ENCODE data around the gene SULT1A2. TPM values are rescaled to one million over a fixed set of nuclear protein-coding genes. Genes with fewer than 3 reads are reported as not detected.
"Not testable (repeated sequence)": the region's sequence is repeated elsewhere in the genome, so short reads cannot be mapped to it uniquely, and the experiment has no call there.

The SULT1A2 gene
- total RNA-seq, 1 donor: not detected

- no peak for DNase-seq (ENCODE audit: insufficient read length, low spot score, missing footprints)
- Histone ChIP-seq H3K4me3 (ENCODE audit: insufficient read depth, low read length) (no peak overlapping the region), H3K36me3 (ENCODE audit: insufficient read depth, low read length) (no peaks in the 10 kb centered on the region), H3K4me1 (ENCODE audit: insufficient read depth, low read length) (peaks cover 5% of the 10 kb centered on the region), H3K27ac (ENCODE audit: low read depth, low read length) (no peak overlapping the region), H4K20me1 (ENCODE audit: insufficient read depth, low read length) (no peaks in the 10 kb centered on the region), H2AFZ (ENCODE audit: low read length) (no peak overlapping the region), H3K27me3 (ENCODE audit: insufficient read depth, low read length) (no peaks in the 10 kb centered on the region), H3K79me2 (ENCODE audit: insufficient read depth, low read length) (peaks cover 6% of the 10 kb centered on the region), H3K9me3 (ENCODE audit: low read depth, low read length) (peaks cover 4% of the 10 kb centered on the region), H3K4me2 (ENCODE audit: insufficient read depth, low read length) (peak overlapping the region; percentile 34)
- TF ChIP-seq CTCF (IDR thresholded peaks at IDR 0.05; ENCODE audit: extremely low read depth, low read depth, low read length): no peak
Measured at GRCh38 chr16:28569021-28569420, 27.8 kb downstream of the SULT1A2 start.

- Histone ChIP-seq H3K36me3 (ENCODE audit: insufficient read depth, low read length) (no peaks in the 10 kb centered on the region), H3K27me3 (ENCODE audit: insufficient read depth, low read length) (no peaks in the 10 kb centered on the region), H3K27ac (ENCODE audit: low read depth, low read length) (no peak overlapping the region), H3K4me2 (ENCODE audit: insufficient read depth, low read length) (no peak overlapping the region), H3K4me3 (ENCODE audit: insufficient read depth, low read length) (no peak overlapping the region), H2AFZ (ENCODE audit: low read length) (no peak overlapping the region), H3K79me2 (ENCODE audit: insufficient read depth, low read length) (peaks cover 9% of the 10 kb centered on the region), H3K4me1 (ENCODE audit: insufficient read depth, low read length) (peaks cover 5% of the 10 kb centered on the region), H4K20me1 (ENCODE audit: insufficient read depth, low read length) (no peaks in the 10 kb centered on the region), H3K9me3 (ENCODE audit: low read depth, low read length) (peaks cover 4% of the 10 kb centered on the region)
- no peak for TF ChIP-seq CTCF (IDR thresholded peaks at IDR 0.05; ENCODE audit: extremely low read depth, low read depth, low read length)
- DNase-seq (ENCODE audit: insufficient read length, low spot score, missing footprints): no peak
Measured at GRCh38 chr16:28567292-28567691, 29.6 kb downstream of the SULT1A2 start.

- not testable (repeated sequence) for H3K4me3 ChIP-seq (ENCODE audit: insufficient read depth, low read length); H3K4me1 ChIP-seq (ENCODE audit: insufficient read depth, low read length); H3K36me3 ChIP-seq (ENCODE audit: insufficient read depth, low read length); H4K20me1 ChIP-seq (ENCODE audit: insufficient read depth, low read length); H3K79me2 ChIP-seq (ENCODE audit: insufficient read depth, low read length); H3K9me3 ChIP-seq (ENCODE audit: low read depth, low read length); H3K27me3 ChIP-seq (ENCODE audit: insufficient read depth, low read length); H3K27ac ChIP-seq (ENCODE audit: low read depth, low read length); H3K4me2 ChIP-seq (ENCODE audit: insufficient read depth, low read length); H2AFZ ChIP-seq (ENCODE audit: low read length); DNase-seq (ENCODE audit: insufficient read length, low spot score, missing footprints)
Measured at GRCh38 chr16:28566233-28566925, 30.5 kb downstream of the SULT1A2 start.

- Histone ChIP-seq H3K4me1 (ENCODE audit: insufficient read depth, low read length) (no peaks in the 10 kb centered on the region), H3K4me2 (ENCODE audit: insufficient read depth, low read length) (no peak overlapping the region), H3K4me3 (ENCODE audit: insufficient read depth, low read length) (no peak overlapping the region), H3K79me2 (ENCODE audit: insufficient read depth, low read length) (peaks cover 6% of the 10 kb centered on the region), H3K9me3 (ENCODE audit: low read depth, low read length) (peaks cover 4% of the 10 kb centered on the region), H3K27ac (ENCODE audit: low read depth, low read length) (no peak overlapping the region), H3K36me3 (ENCODE audit: insufficient read depth, low read length) (peaks cover 8% of the 10 kb centered on the region), H2AFZ (ENCODE audit: low read length) (no peak overlapping the region), H3K27me3 (ENCODE audit: insufficient read depth, low read length) (no peaks in the 10 kb centered on the region), H4K20me1 (ENCODE audit: insufficient read depth, low read length) (no peaks in the 10 kb centered on the region)
- DNase-seq (ENCODE audit: insufficient read length, low spot score, missing footprints): no peak
- no peak for TF ChIP-seq CTCF (IDR thresholded peaks at IDR 0.05; ENCODE audit: extremely low read depth, low read depth, low read length)
Measured at GRCh38 chr16:28563218-28563617, 33.6 kb downstream of the SULT1A2 start.

Data from osteoblast (primary cell).